Right lobe of liver (tissue), 6 donors: Measurements from ENCODE around the gene ANO6. TPM values are rescaled to one million over a fixed set of nuclear protein-coding genes. Genes with fewer than 3 reads are reported as not detected.

Source experiments
- ATAC-seq, 4 donors: fragments of 200-7000 bp; cut with Tn5 transposase; one replicate each; pipeline ENCODE4 v1.9.1; 2020; ENCODE audit warnings: mild to moderate bottlenecking in 4 of 4, moderate library complexity in 4 of 4
- DNase-seq, 3 donors: peaks; one replicate each; pipeline ENCODE4 v3.0.0-alpha.2; 2020
- H3K27ac ChIP-seq, 3 donors: fragments of 200-600 bp; one replicate each; pipeline ENCODE4 v1.8.0; 2022
- H3K27me3 ChIP-seq, 2 donors: fragments of 200-600 bp; one replicate each; pipeline ENCODE4 v1.8.0; 2022
- H3K36me3 ChIP-seq, 4 donors: fragments of 200-600 bp; sonication (generic) in 1 of 4; one replicate each; pipeline versions ENCODE4 v1.5.1 to v1.8.0; 2017 to 2022; ENCODE audit warnings: control low read depth in 1 of 4
- H3K4me1 ChIP-seq, 4 donors: fragments of 200-600 bp; sonication (generic) in 1 of 4; one replicate each; pipeline versions ENCODE4 v1.5.1 to v1.8.0; 2017 to 2022; ENCODE audit warnings: control low read depth in 1 of 4
- H3K4me3 ChIP-seq, 3 donors: fragments of 200-600 bp; one replicate each; pipeline ENCODE4 v1.8.0; 2022
- H3K9me3 ChIP-seq, 4 donors: fragments of 200-600 bp; sonication (generic) in 1 of 4; one replicate each; pipeline versions ENCODE4 v1.5.1 to v1.8.0; 2017 to 2022; ENCODE audit warnings: control low read depth in 1 of 4
- POLR2A ChIP-seq: fragments of 450-650 bp; IDR thresholded peaks from one replicate; pipeline ENCODE4 v1.6.1; 2017; ENCODE audit warnings: antibody characterized with exemption, mild to moderate bottlenecking
- WGBS: methylation state at CpG from one replicate; pipeline ENCODE4 v1.1.6; 2018; ENCODE audit warnings: low coverage, low lambda C conversion rate; ENCODE audit not compliant: insufficient coverage; ENCODE audit errors: missing lambda C conversion rate; 5-methylcytosine and 5-hydroxymethylcytosine counted together
- intact Hi-C, 2 donors: fragments of 100-400 bp; cut with DNase I; formaldehyde crosslinking; loops; one replicate each; pipeline versions ENCODE4 v1.11.2 to v1.14.1; 2022
- total RNA-seq, 6 experiments: library from RNA; depleted of rRNA in 2 of 6; stranded (reverse); fragments of >200 nt in 2 of 6; fragmentation: NEBNext Ultra II Directional in 3 of 6; extraction: Animal tissue kit (Norgen Biotek cat#: 25700) in 3 of 6; gene quantifications; one replicate each; pipeline versions ENCODE4 v1.1.0 to v1.2.4, GENCODE V29; 2016 to 2023
- TF ChIP-seq, protein P1 (sequence below), 4 donors: fragments of 200-600 bp in 3 of 4; fragments of 450-650 bp in 1 of 4; IDR thresholded peaks; one replicate each; pipeline versions ENCODE4 v1.5.1 to v1.8.0; 2016 to 2022; ENCODE audit warnings: antibody characterized with exemption in 4 of 4, mild to moderate bottlenecking in 2 of 4
- donor health status: DM: no; HTN: yes; CAD: no.
- donor health status: DM: no; HTN: no; CAD: no.
- donor health status: DM: no; HTN: no; CAD: no.
- donor health status: DM: no; HTN: yes; CAD: no.
- donor health status: DM: no; HTN: yes; CAD: no.

ANO6 gene
- total RNA-seq, 6 experiments from 2014 or later = 41.8 to 78.5 (median 48.9) TPM

DNA sequence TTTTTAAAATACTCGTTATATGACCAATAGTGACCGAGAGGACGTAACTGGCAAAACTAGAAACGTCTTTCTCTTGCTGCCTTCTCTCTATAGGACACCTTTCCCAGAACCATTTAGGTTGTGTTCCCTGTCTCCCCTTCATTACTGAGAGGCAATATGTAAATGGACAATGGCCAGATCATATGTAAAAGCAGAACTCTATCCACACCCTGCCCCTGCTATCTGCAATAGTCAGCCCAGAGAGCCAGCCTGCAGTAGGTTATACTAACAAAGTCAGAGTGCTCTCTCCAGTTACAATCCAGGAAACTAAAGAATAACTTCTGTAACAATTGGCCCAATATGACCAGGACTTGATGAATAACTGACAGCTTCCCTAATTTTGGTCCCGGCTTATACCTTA lies 216.8 kb downstream of the ANO6 start:
- Histone ChIP-seq H3K36me3 (peaks cover 0 to 5% (median 4%) of the 10 kb centered on the region in 4 donors), H3K9me3 (no peaks in the 10 kb centered on the region), H3K4me3 (no peak overlapping the region), H3K27ac (no peak overlapping the region), H3K27me3 (no peaks in the 10 kb centered on the region), H3K4me1 (no peaks in the 10 kb centered on the region)
- WGBS = 95% methylated on average over 5 of the region's 5 CpGs
- ATAC-seq (no peak), DNase-seq (no peak)
- intact Hi-C loops = no loop called here
- TF ChIP-seq, protein P1, sequence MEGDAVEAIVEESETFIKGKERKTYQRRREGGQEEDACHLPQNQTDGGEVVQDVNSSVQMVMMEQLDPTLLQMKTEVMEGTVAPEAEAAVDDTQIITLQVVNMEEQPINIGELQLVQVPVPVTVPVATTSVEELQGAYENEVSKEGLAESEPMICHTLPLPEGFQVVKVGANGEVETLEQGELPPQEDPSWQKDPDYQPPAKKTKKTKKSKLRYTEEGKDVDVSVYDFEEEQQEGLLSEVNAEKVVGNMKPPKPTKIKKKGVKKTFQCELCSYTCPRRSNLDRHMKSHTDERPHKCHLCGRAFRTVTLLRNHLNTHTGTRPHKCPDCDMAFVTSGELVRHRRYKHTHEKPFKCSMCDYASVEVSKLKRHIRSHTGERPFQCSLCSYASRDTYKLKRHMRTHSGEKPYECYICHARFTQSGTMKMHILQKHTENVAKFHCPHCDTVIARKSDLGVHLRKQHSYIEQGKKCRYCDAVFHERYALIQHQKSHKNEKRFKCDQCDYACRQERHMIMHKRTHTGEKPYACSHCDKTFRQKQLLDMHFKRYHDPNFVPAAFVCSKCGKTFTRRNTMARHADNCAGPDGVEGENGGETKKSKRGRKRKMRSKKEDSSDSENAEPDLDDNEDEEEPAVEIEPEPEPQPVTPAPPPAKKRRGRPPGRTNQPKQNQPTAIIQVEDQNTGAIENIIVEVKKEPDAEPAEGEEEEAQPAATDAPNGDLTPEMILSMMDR (IDR thresholded peaks at IDR 0.05) = no peak
- TF ChIP-seq POLR2A = no peak

DNA sequence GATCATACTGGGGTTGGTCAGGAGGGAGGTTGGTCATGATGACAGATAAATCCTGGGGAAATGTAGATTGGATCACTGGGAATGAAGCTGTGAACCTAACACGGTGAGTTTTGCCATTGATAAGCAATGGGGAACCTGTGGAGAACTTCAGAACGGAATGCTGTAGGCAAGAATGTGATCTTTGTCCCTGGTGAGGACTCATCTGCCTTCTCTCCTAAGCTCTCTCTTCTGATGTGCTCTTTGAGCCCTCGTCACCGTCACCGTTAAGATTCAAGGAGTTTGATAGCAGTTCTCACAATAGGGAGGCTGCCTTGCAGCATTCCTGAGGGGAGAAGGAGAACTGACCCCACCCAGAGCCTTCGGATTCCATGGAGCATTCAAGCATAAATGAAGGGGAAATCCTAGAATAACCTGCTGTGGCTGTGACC lies 217.6 kb downstream of the ANO6 start:
- no peaks in the 10 kb centered on the region for H3K27me3 ChIP-seq
- no peak overlapping the region for H3K27ac ChIP-seq
- 100% methylated on average over 1 of the region's 6 CpGs for WGBS
- no peaks in the 10 kb centered on the region for H3K4me1 ChIP-seq
- no peak for TF ChIP-seq POLR2A
- TF ChIP-seq, protein P1 (IDR thresholded peaks at IDR 0.05) = no peak
- ATAC-seq = no peak
- no peak overlapping the region for H3K4me3 ChIP-seq
- H3K9me3 ChIP-seq = no peaks in the 10 kb centered on the region
- no peak for DNase-seq
- peaks cover 0 to 5% (median 4%) of the 10 kb centered on the region in 4 donors for H3K36me3 ChIP-seq
- intact Hi-C loops = no loop called here

DNA sequence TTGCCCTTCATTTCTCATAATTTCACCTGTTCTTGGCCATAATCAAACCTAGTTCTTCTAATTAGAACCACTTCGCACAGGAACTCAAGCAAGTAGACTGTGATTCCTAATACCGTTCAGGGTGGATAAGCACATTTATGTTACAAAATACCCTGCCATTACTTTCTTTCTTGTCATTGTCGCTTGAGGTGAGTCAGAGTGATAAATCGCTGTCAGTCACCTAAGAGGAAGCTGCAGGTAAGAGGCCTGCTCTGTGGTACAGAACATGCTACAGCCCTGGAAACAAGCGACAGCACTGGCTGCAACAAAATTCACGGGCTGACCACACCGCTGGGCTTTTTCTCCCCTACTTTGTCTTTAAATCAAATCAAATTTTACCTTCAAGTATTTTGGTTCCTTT lies 218.2 kb downstream of the ANO6 start:
- Histone ChIP-seq H3K27me3 (no peaks in the 10 kb centered on the region), H3K4me1 (no peaks in the 10 kb centered on the region), H3K9me3 (no peaks in the 10 kb centered on the region), H3K27ac (no peak overlapping the region), H3K36me3 (peaks cover 0 to 5% (median 3%) of the 10 kb centered on the region in 4 donors), H3K4me3 (no peak overlapping the region)
- ATAC-seq (no peak), DNase-seq (no peak)
- WGBS = 95% methylated on average over 7 of the region's 7 CpGs
- TF ChIP-seq POLR2A = no peak
- TF ChIP-seq, protein P1 (IDR thresholded peaks at IDR 0.05) = no peak
- intact Hi-C loops = no loop called here

GRCh38 chr12:45435945-45436710 lies 220.2 kb downstream of the ANO6 start:
- Histone ChIP-seq H3K36me3 (peaks cover 0 to 1% (median 0%) of the 10 kb centered on the region in 4 donors), H3K27me3 (no peaks in the 10 kb centered on the region), H3K9me3 (no peaks in the 10 kb centered on the region), H3K4me3 (no peak overlapping the region), H3K27ac (no peak overlapping the region), H3K4me1 (no peaks in the 10 kb centered on the region)
- ATAC-seq (peak; percentile 34 to 62 (median 56)), DNase-seq (no peak)
- intact Hi-C loops = no loop called here
- TF ChIP-seq POLR2A = no peak
- TF ChIP-seq, protein P1 (IDR thresholded peaks at IDR 0.05) = no peak
- 77% methylated on average over 3 of the region's 3 CpGs for WGBS
